GM12873 (cell line): Measurements from ENCODE around the gene TMED4.

Source experiments
- CTCF ChIP-seq: IDR thresholded peaks from 2 replicates; pipeline ENCODE4 v1.5.1; 2012; ENCODE audit warnings: low read depth, mild to moderate bottlenecking, moderate library complexity, low read length, control low read depth; ENCODE audit not compliant: insufficient read depth; ENCODE audit errors: missing control alignments

TMED4 gene

GRCh38 chr7:44535348-44536064, 46.5 kb downstream of the TMED4 start:
- TF ChIP-seq CTCF, result no peak

- peak; percentile 93 for TF ChIP-seq CTCF
Observed at GRCh38 chr7:44534501-44534900, 47.5 kb downstream of the TMED4 start.

- no peak for TF ChIP-seq CTCF
Observed at GRCh38 chr7:44534087-44534486, 47.9 kb downstream of the TMED4 start.

GRCh38 chr7:44533301-44534055, 48.6 kb downstream of the TMED4 start:
- no peak for TF ChIP-seq CTCF

GRCh38 chr7:44531421-44532380, 50.3 kb downstream of the TMED4 start:
- TF ChIP-seq CTCF, result no peak

GRCh38 chr7:44530990-44531389, 51.0 kb downstream of the TMED4 start:
- no peak for TF ChIP-seq CTCF
